HCT116 (cell line): Measurements from ENCODE around the gene SLC4A9. TPM values are rescaled to one million over a fixed set of nuclear protein-coding genes. Genes with fewer than 3 reads are reported as not detected.

Experiments
- ATAC-seq: fragments of 200-7000 bp; cut with Tn5 transposase; 2 replicates; pipeline ENCODE4 v1.9.1; 2020; ENCODE audit warnings: mild to moderate bottlenecking, moderate library complexity
- BruUV-seq: library from RNA; stranded (reverse); fragments of 400-500 nt; replicated peaks from 2 replicates; lab custom pipeline; 2021; lab: Mats Ljungman, UMichigan
- CTCF ChIA-PET: fragments of 300-600 bp; sonication (Branson Sonifier 250); formaldehyde crosslinking; loops from one replicate; lab custom pipeline; 2021; ENCODE audit warnings: antibody characterized with exemption; lab: Charles Lee
- POLR2A ChIA-PET: fragments of 300-600, 350-600 bp; sonication (Branson Sonifier 250); formaldehyde crosslinking; loops from one replicate; lab custom pipeline; 2021; ENCODE audit warnings: antibody characterized with exemption; lab: Charles Lee
- RAD21 ChIA-PET, 2 experiments: fragments of 300-600 bp; sonication (Branson Sonifier 250); formaldehyde crosslinking; loops; one replicate each; lab custom pipeline; 2023; ENCODE audit warnings: low total read pairs in 2 of 2; ENCODE audit not compliant: uncharacterized antibody in 2 of 2, unreplicated experiment in 2 of 2, low non-redundant PET in 1 of 2; lab: Charles Lee
- DNase-seq: peaks from one replicate; pipeline ENCODE4 v3.0.0-alpha.2; 2010; ENCODE audit warnings: low read depth, low spot score
- H2AFZ ChIP-seq: fragments of 200-600 bp; shearing (Covaris generic), sonication (generic); 2 replicates; pipeline ENCODE4 v1.6.1; 2017; ENCODE audit warnings: low read depth, mixed run types, mixed read lengths, antibody characterized with exemption, low read length; ENCODE audit not compliant: poor library complexity, severe bottlenecking
- H3K27ac ChIP-seq: 2 replicates; pipeline ENCODE4 v1.5.1; 2012; ENCODE audit warnings: low read depth, low read length
- H3K27me3 ChIP-seq: fragments of 200-600 bp; sonication (generic); 2 replicates; pipeline ENCODE4 v1.6.1; 2016; ENCODE audit warnings: mixed run types, low read length, mixed read lengths; ENCODE audit not compliant: insufficient read depth
- H3K36me3 ChIP-seq, 2 experiments: fragments of 200-500 bp in 1 of 2; fragments of 200-600 bp in 1 of 2; sonication (Bioruptor generic) in 1 of 2; sonication (generic) in 1 of 2; 2 replicates each; pipeline versions ENCODE4 v1.5.1 to v1.6.1; 2014 to 2016; ENCODE audit warnings: low read length in 2 of 2, inconsistent platforms in 1 of 2, mixed read lengths in 1 of 2, mixed run types in 1 of 2; ENCODE audit not compliant: insufficient read depth in 2 of 2, control insufficient read depth in 1 of 2
- H3K4me1 ChIP-seq, 2 experiments: fragments of 200-600 bp in 1 of 2; sonication (generic) in 1 of 2; 2 replicates each; pipeline versions ENCODE4 v1.5.1 to v1.6.1; 2012 to 2017; ENCODE audit warnings: low read length in 2 of 2, inconsistent platforms in 1 of 2, mild to moderate bottlenecking in 1 of 2, mixed read lengths in 1 of 2, mixed run types in 1 of 2, moderate library complexity in 1 of 2; ENCODE audit not compliant: insufficient read depth in 2 of 2, control insufficient read depth in 1 of 2
- H3K4me2 ChIP-seq: fragments of 200-600 bp; sonication (generic); 2 replicates; pipeline ENCODE4 v1.6.1; 2017; ENCODE audit warnings: mixed run types, low read length, mixed read lengths
- H3K4me3 ChIP-seq, 2 experiments: fragments of 200-600 bp in 1 of 2; sonication (generic) in 1 of 2; replicated peaks in 1 of 2; 2 replicates each; pipeline ENCODE4 v1.5.1; 2011 to 2016; ENCODE audit warnings: low read length in 2 of 2, control low read depth in 1 of 2, low read depth in 1 of 2, mild to moderate bottlenecking in 1 of 2, mixed read lengths in 1 of 2, mixed run types in 1 of 2
- H3K79me2 ChIP-seq: fragments of 200-600 bp; sonication (generic); 2 replicates; pipeline ENCODE4 v1.6.1; 2017; ENCODE audit warnings: mild to moderate bottlenecking, mixed run types, low read length, moderate library complexity, mixed read lengths; ENCODE audit not compliant: insufficient read depth
- H3K9ac ChIP-seq: fragments of 200-600 bp; sonication (generic); 2 replicates; pipeline ENCODE4 v1.6.1; 2016; ENCODE audit warnings: low read length, mixed read lengths
- H3K9me2 ChIP-seq: fragments of 200-600 bp; sonication (generic), shearing (Covaris generic); 2 replicates; pipeline ENCODE4 v1.6.1; 2017; ENCODE audit warnings: mixed run types, mild to moderate bottlenecking, moderate library complexity; ENCODE audit not compliant: insufficient read depth
- H3K9me3 ChIP-seq, 2 experiments: fragments of 200-500 bp in 1 of 2; fragments of 200-600 bp in 1 of 2; sonication (Bioruptor generic) in 1 of 2; sonication (generic) in 1 of 2; 2 replicates each; pipeline ENCODE4 v1.6.1; 2014 to 2017; ENCODE audit warnings: low read length in 2 of 2, mixed read lengths in 2 of 2, inconsistent platforms in 1 of 2, low read depth in 1 of 2, mild to moderate bottlenecking in 1 of 2, mixed run types in 1 of 2, moderate library complexity in 1 of 2; ENCODE audit not compliant: control insufficient read depth in 1 of 2, insufficient read depth in 1 of 2
- H4K20me1 ChIP-seq: fragments of 200-600 bp; sonication (generic), shearing (Covaris generic); 2 replicates; pipeline ENCODE4 v1.6.1; 2017; ENCODE audit warnings: mixed run types, mild to moderate bottlenecking, moderate library complexity; ENCODE audit not compliant: insufficient read depth
- CEBPB ChIP-seq: IDR thresholded peaks from 2 replicates; pipeline ENCODE4 v1.6.1; 2012; ENCODE audit warnings: low read depth
- EGR1 ChIP-seq: IDR thresholded peaks from 2 replicates; pipeline ENCODE4 v1.6.1; 2012; ENCODE audit warnings: low read depth
- ELF1 ChIP-seq: IDR thresholded peaks from 2 replicates; pipeline ENCODE4 v1.6.1; 2012; ENCODE audit warnings: low read depth, borderline replicate concordance
- EZH2phosphoT487 ChIP-seq: fragments of 200-600 bp; IDR thresholded peaks from 2 replicates; pipeline ENCODE4 v1.6.1; 2018; ENCODE audit warnings: antibody characterized with exemption, borderline replicate concordance
- FOSL1 ChIP-seq: IDR thresholded peaks from 2 replicates; pipeline ENCODE4 v1.6.1; 2012; ENCODE audit warnings: low read depth
- JUND ChIP-seq: IDR thresholded peaks from 2 replicates; pipeline ENCODE4 v1.6.1; 2012
- POLR2A ChIP-seq: IDR thresholded peaks from 2 replicates; pipeline ENCODE4 v1.7.0; 2011; ENCODE audit warnings: borderline replicate concordance; ENCODE audit not compliant: insufficient read depth, insufficient read length; ENCODE audit errors: extremely low read depth
- POLR2AphosphoS5 ChIP-seq: IDR thresholded peaks from 2 replicates; pipeline ENCODE4 v1.6.1; 2011; ENCODE audit warnings: mild to moderate bottlenecking, low read depth, low read length, moderate library complexity
- RAD21 ChIP-seq: IDR thresholded peaks from 2 replicates; pipeline ENCODE4 v1.6.1; 2012; ENCODE audit warnings: low read depth, mild to moderate bottlenecking
- TCF7L2 ChIP-seq: IDR thresholded peaks from 2 replicates; pipeline ENCODE4 v1.7.0; 2011; ENCODE audit warnings: borderline replicate concordance, inconsistent platforms; ENCODE audit not compliant: insufficient read depth, insufficient read length; ENCODE audit errors: extremely low read depth
- ZNF274 ChIP-seq: fragments of 200-500 bp; sonication (Bioruptor generic); IDR thresholded peaks from 2 replicates; pipeline ENCODE4 v1.6.1; 2014; ENCODE audit warnings: mild to moderate bottlenecking, low read depth, low read length, inconsistent platforms
- intact Hi-C: fragments of 100-400 bp; cut with micrococcal nuclease; formaldehyde crosslinking; loops from 2 replicates; pipeline ENCODE4 v1.10.0; 2022
- total RNA-seq: library from RNA; stranded (reverse); gene quantifications from one replicate; pipeline ENCODE4 v1.2.1, GENCODE V29; 2021; ENCODE audit not compliant: unreplicated experiment
- TF ChIP-seq, protein P1 (sequence below), 3 experiments: fragments of 200-600 bp in 1 of 3; sonication (generic) in 1 of 3; IDR thresholded peaks in 2 of 3; conservative IDR thresholded peaks in 1 of 3; 2 replicates each; pipeline ENCODE4 v1.5.1; 2012 to 2017; ENCODE audit warnings: low read depth in 2 of 3, low read length in 2 of 3, antibody characterized with exemption in 1 of 3, borderline replicate concordance in 1 of 3, control low read depth in 1 of 3, mild to moderate bottlenecking in 1 of 3, mixed read lengths in 1 of 3, mixed run types in 1 of 3, moderate library complexity in 1 of 3; ENCODE audit not compliant: insufficient read depth in 1 of 3
- TF ChIP-seq, protein P2 (sequence below): IDR thresholded peaks from 2 replicates; pipeline ENCODE4 v1.6.1; 2012

Gene SLC4A9
- total RNA-seq, 1 experiment from 2014 or later: 0.49 TPM

DNA sequence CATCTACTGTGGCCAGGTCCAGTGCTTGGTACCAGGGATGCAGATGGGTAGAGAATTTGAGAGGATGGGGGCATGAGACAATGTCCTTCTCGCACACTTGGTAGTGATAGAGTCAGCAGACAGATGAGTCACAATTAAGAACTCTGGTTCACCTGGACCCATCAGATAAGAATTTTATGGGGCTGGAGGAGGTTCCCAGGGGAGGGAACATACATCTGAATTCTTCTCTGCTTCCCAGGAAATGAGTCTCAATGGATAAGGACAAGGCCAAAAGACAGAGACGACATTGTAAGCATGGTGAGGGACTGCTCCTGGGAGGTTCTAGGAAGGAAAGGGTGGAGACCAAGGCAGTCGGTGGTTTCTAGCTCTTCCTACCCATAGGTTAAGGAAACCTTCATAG, 5.3 kb downstream of the SLC4A9 start:
- ATAC-seq: no peak
- Histone ChIP-seq H3K27me3 (no peaks in the 10 kb centered on the region), H4K20me1 (no peaks in the 10 kb centered on the region), H3K9me2 (no peaks in the 10 kb centered on the region), H3K36me3 (no peaks in the 10 kb centered on the region), H3K9me3 (no peaks in the 10 kb centered on the region), H3K9ac (no peak overlapping the region), H3K4me2 (no peak overlapping the region), H3K27ac (no peak overlapping the region), H3K4me1 (peaks cover 3 to 29% of the 10 kb centered on the region in 2 experiments; a peak in 3 of 4 replicates), H3K79me2 (no peaks in the 10 kb centered on the region), H2AFZ (no peak overlapping the region), H3K4me3 (no peak overlapping the region)
- intact Hi-C loops: no loop called here
- POLR2A ChIA-PET: interaction anchor here (1.3 kb wide), 1 partner anchor 19 kb away, joined by 4 read pairs; the partner anchor contains the start of gene HBEGF
- DNase-seq: no peak
- CTCF ChIA-PET: interaction anchor here (1.1 to 2.6 kb wide), 3 partner anchors 8 to 122 kb away, joined by 3 to 28 read pairs (median 26); partner anchors contain the start of gene HBEGF
- no TSS peak for BruUV-seq
- RAD21 ChIA-PET: no interaction called here
- TF ChIP-seq, protein P1, sequence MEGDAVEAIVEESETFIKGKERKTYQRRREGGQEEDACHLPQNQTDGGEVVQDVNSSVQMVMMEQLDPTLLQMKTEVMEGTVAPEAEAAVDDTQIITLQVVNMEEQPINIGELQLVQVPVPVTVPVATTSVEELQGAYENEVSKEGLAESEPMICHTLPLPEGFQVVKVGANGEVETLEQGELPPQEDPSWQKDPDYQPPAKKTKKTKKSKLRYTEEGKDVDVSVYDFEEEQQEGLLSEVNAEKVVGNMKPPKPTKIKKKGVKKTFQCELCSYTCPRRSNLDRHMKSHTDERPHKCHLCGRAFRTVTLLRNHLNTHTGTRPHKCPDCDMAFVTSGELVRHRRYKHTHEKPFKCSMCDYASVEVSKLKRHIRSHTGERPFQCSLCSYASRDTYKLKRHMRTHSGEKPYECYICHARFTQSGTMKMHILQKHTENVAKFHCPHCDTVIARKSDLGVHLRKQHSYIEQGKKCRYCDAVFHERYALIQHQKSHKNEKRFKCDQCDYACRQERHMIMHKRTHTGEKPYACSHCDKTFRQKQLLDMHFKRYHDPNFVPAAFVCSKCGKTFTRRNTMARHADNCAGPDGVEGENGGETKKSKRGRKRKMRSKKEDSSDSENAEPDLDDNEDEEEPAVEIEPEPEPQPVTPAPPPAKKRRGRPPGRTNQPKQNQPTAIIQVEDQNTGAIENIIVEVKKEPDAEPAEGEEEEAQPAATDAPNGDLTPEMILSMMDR (IDR thresholded peaks at IDR 0.05 in 2 of 3, conservative IDR thresholded peaks at IDR 0.05 in 1 of 3; ENCODE audit: borderline replicate concordance in 1 of 3, insufficient read depth in 1 of 3, low read depth in 2 of 3, low read length in 2 of 3): no peak
- TF ChIP-seq JUND (no peak), ELF1 (no peak), EGR1 (no peak), EZH2phosphoT487 (no peak), TCF7L2 (no peak), ZNF274 (no peak), FOSL1 (no peak), CEBPB (no peak), POLR2A (no peak), POLR2AphosphoS5 (no peak), RAD21 (no peak)
- TF ChIP-seq, protein P2, sequence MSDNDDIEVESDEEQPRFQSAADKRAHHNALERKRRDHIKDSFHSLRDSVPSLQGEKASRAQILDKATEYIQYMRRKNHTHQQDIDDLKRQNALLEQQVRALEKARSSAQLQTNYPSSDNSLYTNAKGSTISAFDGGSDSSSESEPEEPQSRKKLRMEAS: no peak
